GM12864 (cell line): ENCODE data around the gene EIF3J.
"Not testable (repeated sequence)": the region's sequence is repeated elsewhere in the genome, so short reads cannot be mapped to it uniquely, and the experiment has no call there.

ENCODE experiments used
- DNase-seq: peaks from one replicate; pipeline ENCODE4 v3.0.0-alpha.2; 2011; ENCODE audit warnings: low read depth
- H3K4me3 ChIP-seq: 2 replicates; pipeline ENCODE4 v1.5.1; 2011; ENCODE audit warnings: mild to moderate bottlenecking, low read depth, low read length, control low read depth
- CTCF ChIP-seq: IDR thresholded peaks from 2 replicates; pipeline ENCODE4 v1.5.1; 2011; ENCODE audit warnings: low read depth, mild to moderate bottlenecking, moderate library complexity, low read length, control low read depth, inconsistent platforms; ENCODE audit errors: missing control alignments

Gene EIF3J

GRCh38 chr15:44554934-44555723 lies 18.2 kb downstream of the EIF3J start:
- H3K4me3 ChIP-seq = no peak overlapping the region
- no peak for TF ChIP-seq CTCF
- no peak for DNase-seq

DNA sequence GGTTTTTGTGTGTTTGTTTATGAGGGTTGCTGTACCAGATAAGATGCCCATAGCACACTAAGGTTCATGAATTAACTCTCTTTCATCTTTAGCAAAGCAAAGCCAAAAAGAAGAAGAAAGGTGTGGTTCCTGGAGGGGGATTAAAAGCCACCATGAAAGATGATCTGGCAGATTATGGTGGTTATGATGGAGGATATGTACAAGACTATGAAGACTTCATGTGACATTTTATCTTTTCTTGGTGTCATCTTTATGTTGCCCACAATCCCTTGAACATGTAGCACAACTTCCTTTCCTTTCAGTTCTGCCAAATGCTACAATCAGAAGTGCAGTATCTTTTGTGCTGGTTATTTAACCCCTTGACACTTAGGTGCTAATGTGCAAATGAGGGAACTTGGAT lies 24.0 kb downstream of the EIF3J start:
- not testable (repeated sequence) for DNase-seq

GRCh38 chr15:44565387-44566154 lies 28.6 kb downstream of the EIF3J start:
- no peak for DNase-seq
- TF ChIP-seq CTCF = no peak
- no peak overlapping the region for H3K4me3 ChIP-seq

More for the DNA sequence above, 24.0 kb downstream of the EIF3J start:
- H3K4me3 ChIP-seq = not testable (repeated sequence)

DNA sequence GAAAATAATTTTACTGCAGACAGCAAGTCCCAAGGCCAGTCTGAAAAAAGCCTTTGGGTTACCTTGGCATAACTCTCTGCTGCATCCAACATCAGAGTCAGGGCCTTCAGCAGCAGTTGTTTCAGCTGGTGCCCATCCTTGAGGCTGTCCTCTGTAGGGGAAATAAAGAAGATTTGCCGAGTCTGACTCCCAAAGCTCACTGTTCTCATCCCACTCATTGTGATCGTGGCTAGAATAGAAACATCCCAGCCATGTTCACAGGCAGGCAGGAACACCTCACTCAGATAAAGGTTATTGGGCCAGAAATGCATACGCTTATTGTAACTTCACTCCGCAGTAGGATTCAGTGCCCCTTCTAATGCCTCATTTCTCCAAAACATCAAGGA lies 29.2 kb downstream of the EIF3J start:
- no peak overlapping the region for H3K4me3 ChIP-seq
- no peak for DNase-seq
- TF ChIP-seq CTCF = no peak

- DNase-seq = no peak
- no peak overlapping the region for H3K4me3 ChIP-seq
- no peak for TF ChIP-seq CTCF
Observed at GRCh38 chr15:44568338-44568737, 31.4 kb downstream of the EIF3J start.

- no peak for TF ChIP-seq CTCF
- DNase-seq = no peak
- no peak overlapping the region for H3K4me3 ChIP-seq
Observed at GRCh38 chr15:44569316-44569715, 32.4 kb downstream of the EIF3J start.

DNA sequence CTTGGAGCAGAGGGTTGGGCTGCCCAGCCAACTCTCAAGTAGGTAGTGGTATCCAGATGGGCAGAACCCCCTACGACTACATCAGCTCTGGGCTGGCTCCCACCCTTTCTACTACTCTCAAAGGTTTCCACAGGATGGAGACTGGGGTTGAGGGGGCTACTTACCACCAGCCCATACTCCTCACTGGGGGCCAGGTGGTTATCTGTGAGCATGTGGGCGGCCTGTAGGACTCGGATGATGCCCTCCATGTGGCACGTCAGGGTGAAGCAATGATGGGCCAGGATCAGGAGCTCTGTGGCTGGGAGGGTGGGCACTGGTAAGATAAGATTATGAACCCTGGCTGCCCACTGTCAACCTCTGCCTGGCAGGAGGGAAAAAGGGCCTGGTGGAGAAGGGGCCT lies 33.4 kb downstream of the EIF3J start:
- no peak for DNase-seq
- no peak overlapping the region for H3K4me3 ChIP-seq
- no peak for TF ChIP-seq CTCF
